Measurements from ENCODE around the gene GRAMD4.

DNA sequence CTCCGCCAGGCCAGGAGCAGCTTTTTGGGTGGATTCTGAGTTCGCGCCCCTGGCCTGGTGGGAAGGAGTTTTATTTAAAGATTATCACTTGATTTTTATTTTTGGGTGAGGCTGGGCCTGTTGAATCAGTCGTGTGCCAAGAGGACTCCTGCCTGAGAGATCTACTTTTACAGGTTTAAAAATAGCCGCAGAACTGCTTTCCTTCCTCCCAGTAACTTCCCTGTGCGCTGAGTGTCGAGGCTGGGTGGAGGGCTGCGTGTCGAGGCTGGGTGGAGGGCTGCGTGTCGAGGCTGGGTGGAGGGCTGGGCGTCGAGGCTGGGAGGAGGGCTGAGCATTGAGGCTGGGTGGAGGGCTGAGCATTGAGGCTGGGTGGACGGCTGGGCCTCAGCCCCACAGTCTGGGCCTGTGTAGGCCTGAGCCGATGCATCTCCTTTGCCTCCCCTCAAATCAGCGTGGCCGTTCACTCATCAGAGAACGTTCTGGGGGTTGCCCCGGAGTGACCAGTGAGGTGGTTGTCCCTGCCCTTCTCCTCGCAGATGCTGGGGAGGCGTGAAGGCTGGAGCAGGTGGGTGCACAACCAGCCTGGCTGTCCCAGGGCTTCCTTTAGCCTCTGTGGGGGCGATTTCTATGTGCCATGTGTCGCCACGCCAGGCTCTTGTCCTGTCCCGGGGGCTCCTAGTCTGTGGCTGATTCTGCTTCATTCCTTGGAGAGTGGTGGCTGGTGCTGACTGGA is 30.1 kb downstream of the GRAMD4 start:
- no peak for TF ChIP-seq EZH2 (IDR thresholded peaks at IDR 0.05; ENCODE audit: borderline replicate concordance)
- TF ChIP-seq, protein P1, sequence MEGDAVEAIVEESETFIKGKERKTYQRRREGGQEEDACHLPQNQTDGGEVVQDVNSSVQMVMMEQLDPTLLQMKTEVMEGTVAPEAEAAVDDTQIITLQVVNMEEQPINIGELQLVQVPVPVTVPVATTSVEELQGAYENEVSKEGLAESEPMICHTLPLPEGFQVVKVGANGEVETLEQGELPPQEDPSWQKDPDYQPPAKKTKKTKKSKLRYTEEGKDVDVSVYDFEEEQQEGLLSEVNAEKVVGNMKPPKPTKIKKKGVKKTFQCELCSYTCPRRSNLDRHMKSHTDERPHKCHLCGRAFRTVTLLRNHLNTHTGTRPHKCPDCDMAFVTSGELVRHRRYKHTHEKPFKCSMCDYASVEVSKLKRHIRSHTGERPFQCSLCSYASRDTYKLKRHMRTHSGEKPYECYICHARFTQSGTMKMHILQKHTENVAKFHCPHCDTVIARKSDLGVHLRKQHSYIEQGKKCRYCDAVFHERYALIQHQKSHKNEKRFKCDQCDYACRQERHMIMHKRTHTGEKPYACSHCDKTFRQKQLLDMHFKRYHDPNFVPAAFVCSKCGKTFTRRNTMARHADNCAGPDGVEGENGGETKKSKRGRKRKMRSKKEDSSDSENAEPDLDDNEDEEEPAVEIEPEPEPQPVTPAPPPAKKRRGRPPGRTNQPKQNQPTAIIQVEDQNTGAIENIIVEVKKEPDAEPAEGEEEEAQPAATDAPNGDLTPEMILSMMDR (IDR thresholded peaks at IDR 0.05; ENCODE audit: poor library complexity): no peak
- no peak for TF ChIP-seq EZH2phosphoT487 (IDR thresholded peaks at IDR 0.05; ENCODE audit: low read depth, severe bottlenecking, unreplicated experiment)
